HuH-7.5 (cell line): ENCODE results near the gene GPC6.
"Not testable (repeated sequence)": the region's sequence is repeated elsewhere in the genome, so short reads cannot be mapped to it uniquely, and the experiment has no call there.

Source experiments
- DNase-seq: peaks from one replicate; pipeline ENCODE4 v3.0.0; 2011; ENCODE audit warnings: low spot score

Gene GPC6

GRCh38 chr13:94325650-94326049 is 1099.0 kb downstream of the GPC6 start:
- no peak for DNase-seq

- no peak for DNase-seq
Measured at GRCh38 chr13:94327318-94327717, 1100.7 kb downstream of the GPC6 start.

GRCh38 chr13:94328381-94329041 is 1101.9 kb downstream of the GPC6 start:
- DNase-seq: no peak

GRCh38 chr13:94329277-94329676 is 1102.7 kb downstream of the GPC6 start:
- no peak for DNase-seq

DNA sequence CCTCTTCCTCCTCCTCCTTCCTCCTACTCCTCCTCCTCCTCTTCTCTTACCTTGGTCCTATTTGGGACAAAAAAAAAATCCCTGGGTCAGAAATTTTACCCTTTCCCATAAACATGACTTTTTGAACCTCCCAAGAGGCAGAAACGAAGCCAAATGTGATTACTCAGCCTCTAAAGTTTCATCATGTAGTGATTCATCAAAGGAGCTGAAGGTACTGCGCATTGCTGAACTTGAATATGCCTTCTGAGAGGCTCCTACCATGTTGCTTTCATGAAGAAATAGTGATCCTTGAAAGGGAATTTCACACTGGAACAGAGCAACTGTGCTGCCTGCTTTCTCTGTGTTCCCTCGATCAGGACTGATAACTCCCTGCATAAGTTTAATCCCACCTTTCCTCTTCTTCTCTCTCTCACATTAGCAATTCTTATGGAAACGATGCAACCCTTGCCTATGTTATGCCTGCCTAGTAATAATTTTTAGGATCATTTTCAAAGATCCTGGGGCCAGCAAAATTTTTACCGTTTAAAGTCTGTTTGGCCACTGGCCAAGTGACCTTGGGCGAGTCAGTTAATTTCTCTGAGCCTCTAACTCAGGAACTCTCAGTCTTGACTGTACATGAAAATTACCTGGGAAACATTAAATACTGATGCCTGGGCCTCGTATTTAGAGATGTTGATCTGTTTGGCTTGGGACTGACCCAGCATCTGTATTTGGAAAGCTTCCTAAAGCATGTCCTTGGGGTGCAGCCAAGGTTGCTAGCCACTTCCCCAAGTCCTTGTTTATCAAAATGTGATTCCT is 1103.3 kb downstream of the GPC6 start:
- DNase-seq: no peak

DNA sequence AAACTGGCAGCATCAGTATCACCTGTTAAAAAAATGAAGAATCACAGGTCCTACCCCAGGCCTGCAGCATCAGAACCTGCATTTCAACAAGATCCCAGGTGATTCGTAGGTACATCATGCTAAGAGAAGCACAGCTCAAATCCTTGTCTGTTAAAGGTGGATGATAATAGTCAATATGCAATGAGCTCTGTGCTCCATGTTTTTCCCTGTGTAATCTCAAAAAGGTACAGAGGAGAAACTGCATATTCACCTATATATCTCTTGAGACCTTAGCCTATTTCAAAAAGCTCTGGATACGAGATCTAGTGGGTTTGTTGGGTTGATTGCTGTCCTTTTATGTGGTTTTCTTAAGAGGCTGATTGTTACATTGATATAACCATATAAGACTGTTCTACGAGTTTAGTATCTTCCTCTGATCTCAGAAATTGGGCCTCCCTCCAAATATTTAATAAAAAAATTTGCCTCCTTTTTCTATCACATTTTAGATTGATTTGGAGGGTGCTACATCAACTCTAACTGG is 1104.0 kb downstream of the GPC6 start:
- DNase-seq: no peak

- no peak for DNase-seq
Measured at GRCh38 chr13:94331281-94331680, 1104.7 kb downstream of the GPC6 start.

GRCh38 chr13:94332359-94333096 is 1105.9 kb downstream of the GPC6 start:
- DNase-seq: no peak

GRCh38 chr13:94333131-94333820 is 1106.7 kb downstream of the GPC6 start:
- no peak for DNase-seq

GRCh38 chr13:94335761-94336526 is 1109.3 kb downstream of the GPC6 start:
- no peak for DNase-seq

DNA sequence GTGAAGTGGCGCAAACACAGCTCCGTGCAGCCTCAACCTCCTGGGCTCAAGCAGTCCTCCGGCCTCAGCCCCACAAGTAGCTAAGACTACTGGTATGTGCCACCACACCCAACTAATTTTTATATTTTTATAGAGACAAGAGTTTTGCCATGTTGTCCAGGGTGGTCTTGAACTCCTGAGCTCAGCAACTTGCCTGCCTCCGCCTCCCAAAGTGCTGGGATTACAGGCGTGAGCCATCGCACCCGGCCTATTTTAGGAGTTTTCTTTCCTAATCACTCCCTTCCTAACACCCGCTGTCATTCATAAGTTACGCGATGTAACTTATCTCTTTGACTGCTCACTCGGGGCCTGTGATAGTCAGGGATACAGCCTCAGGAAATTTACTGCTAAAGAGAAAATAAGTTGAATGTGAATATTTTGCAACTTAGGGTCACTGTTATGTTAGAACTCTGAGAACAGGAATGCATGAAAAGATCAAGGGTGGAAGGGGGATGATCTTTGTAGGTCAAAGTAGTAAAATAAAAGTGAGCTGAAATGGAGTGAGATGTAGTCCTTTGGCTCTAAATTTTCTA is 1112.6 kb downstream of the GPC6 start:
- DNase-seq: no peak

DNA sequence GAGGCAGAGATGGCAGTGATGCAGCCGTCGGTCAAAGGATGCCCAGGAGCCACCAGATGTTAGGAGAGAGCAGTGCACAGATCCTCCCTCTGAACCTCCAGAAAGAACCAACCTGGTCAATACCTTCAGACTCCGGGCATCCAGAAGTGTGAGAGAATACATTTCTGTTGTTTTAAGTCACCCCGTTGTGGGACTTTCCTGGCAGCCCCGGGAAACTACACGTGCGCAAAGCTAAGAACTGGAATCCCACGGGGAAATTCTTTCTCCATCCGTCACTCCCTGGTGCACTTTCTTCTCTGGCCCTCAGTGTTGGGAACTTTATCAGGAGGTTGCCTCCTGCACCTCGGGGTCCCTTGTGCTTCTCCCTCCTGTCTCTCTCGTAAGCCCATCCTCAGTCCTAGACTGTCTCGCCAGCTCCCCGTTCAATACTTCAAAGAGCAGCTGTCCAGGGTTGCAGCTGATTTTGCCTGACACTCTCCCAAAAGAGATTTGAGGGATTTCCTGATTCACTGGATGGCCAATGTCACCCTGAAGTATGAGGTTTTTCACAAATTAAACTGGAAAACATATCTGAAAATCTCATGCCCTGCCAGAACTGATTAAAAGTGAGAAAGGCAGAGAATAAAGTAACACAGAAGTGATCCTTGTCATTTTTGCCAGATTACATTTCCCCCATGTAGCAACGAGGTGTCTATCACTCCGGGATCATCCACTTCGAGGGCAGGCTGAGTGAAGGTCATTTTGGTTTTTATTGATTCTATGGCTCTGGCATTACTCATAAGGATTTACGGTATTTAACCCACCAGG is 1116.0 kb downstream of the GPC6 start:
- DNase-seq: no peak

- DNase-seq: no peak
Measured at GRCh38 chr13:94343243-94343585, 1116.6 kb downstream of the GPC6 start.

- DNase-seq: not testable (repeated sequence)
Measured at GRCh38 chr13:94343687-94344086, 1117.1 kb downstream of the GPC6 start.

DNA sequence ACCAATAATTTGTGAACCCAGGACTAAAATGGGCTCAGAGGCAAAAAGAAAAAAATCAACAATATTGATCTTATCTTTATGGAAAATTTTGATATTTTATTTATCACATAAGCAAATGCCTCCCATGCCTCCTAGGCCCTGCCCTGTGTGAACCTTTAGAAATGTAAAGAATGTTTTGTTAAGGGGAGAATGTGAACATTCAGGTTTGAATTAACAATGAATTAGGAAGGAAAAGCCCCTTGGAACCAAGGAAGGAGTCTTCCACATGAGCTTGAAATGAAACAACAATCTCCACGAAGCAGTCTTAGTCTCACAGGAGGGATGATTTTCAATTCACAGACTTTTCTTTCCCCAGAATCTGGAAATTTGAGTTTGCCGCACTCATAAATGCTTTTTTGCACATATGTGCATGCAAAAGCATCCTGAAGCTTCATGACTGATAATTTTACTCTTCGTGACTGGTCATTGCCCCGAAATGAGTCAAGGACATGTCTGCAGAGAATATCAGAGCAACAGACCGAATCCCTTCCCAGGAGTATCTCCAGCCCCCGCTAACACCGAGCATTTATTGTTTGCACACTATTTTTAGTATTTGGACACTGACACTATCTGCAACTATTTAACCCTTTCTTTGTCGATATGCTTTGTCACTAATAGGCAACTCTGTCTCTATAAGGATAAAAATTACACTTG is 1117.7 kb downstream of the GPC6 start:
- no peak for DNase-seq

- DNase-seq: no peak
Measured at GRCh38 chr13:94345374-94346195, 1119.0 kb downstream of the GPC6 start.

DNA sequence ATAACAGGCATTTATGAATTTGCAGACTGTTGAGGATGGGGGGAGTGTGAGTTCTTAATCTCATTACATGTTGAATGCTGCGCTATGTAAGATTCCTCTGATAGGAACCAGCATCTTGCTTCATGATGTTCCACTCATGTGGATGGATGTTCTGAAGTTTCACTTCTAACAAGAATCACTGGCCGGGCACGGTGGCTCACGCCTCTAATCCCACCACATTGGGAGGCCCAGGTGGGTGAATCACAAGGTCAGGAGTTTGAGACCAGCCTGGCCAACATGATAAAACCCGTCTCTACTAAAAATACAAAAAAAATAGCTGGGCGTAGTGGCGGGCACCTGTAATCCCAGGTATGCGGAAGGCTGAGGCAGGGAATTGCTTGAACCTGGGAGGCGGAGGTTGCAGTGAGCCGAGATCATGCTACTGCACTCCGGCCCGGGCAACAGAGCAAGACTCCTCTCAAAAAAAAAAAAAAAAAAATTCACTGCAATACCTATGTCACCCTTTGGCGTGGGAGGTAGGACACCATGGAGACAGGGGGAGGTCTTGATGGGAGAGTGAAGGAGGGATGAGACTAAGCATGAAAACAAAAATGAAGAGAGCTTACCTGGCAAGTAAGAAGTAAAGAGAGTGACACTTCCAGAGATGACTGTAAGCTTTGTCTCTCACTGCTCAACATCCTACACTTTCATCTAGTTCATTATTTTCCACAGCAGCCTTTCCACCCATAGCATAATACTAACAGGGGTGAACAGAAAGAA is 1119.8 kb downstream of the GPC6 start:
- DNase-seq: no peak
